ENCODE data around the gene C5.

DNA sequence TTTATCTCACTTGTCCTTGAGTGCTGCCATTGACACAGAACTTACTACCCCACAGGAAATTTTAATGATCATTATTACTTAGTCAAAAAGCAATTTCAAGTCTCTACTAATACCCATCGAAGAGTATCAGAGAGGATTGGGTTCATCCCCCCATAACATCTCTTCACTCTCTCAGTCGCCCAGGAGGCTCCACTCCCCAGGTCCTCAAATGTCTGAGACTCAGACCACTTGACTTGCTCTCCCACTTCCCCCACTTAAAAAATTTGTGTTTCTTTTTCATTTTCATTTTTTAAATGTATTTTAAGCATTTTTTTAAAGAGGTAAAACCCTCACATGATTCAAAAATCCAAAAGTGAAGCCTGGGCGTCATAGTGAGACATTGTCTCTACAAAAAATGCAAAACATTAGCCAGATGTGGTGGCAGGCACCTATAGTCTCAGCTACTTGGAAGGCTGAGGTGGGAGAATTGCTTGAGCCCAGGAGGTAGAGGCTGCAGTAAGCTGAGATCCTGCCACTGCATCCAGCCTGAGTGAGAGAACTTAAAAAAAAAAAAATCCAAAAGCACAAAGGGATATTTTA, 66.7 kb downstream of the C5 start:
- TF ChIP-seq EZH2 (IDR thresholded peaks at IDR 0.05; ENCODE audit: low read length, missing control alignments), result no peak
- TF ChIP-seq, protein P1, sequence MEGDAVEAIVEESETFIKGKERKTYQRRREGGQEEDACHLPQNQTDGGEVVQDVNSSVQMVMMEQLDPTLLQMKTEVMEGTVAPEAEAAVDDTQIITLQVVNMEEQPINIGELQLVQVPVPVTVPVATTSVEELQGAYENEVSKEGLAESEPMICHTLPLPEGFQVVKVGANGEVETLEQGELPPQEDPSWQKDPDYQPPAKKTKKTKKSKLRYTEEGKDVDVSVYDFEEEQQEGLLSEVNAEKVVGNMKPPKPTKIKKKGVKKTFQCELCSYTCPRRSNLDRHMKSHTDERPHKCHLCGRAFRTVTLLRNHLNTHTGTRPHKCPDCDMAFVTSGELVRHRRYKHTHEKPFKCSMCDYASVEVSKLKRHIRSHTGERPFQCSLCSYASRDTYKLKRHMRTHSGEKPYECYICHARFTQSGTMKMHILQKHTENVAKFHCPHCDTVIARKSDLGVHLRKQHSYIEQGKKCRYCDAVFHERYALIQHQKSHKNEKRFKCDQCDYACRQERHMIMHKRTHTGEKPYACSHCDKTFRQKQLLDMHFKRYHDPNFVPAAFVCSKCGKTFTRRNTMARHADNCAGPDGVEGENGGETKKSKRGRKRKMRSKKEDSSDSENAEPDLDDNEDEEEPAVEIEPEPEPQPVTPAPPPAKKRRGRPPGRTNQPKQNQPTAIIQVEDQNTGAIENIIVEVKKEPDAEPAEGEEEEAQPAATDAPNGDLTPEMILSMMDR (conservative IDR thresholded peaks at IDR 0.05 in 1 of 2, IDR thresholded peaks at IDR 0.05 in 1 of 2; ENCODE audit: low read depth in 1 of 2, low read length in 2 of 2), result no peak

All from fibroblast of lung (primary cell).